ENCODE results near the gene KDM4D. TPM values are rescaled to one million over a fixed set of nuclear protein-coding genes. Genes with fewer than 3 reads are reported as not detected.

Gene KDM4D
- total RNA-seq, 1 donor from 2014 or later: 4.8 TPM

DNA sequence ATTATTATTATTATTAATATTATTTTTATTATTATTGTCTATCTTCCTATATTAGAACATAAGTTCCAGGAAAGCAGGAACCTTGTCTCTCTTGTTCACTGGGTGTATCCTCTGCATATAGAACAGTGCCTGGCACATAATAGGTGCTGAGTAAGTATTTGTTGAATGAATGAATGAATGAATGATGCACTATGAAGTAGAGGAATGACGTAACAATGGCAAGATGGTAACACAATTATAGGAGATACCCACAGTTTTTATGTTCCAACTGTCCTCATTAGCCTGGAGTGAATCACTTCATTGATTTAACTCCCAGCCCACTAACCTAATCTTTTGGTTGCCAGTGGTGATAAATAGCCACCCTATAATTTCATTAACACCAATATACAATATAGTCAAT lies 2.1 kb downstream of the KDM4D start:
- no peak overlapping the region for H3K4me3 ChIP-seq
- no peak overlapping the region for H3K27ac ChIP-seq
- Mint-ChIP-seq H3K36me3 (peaks cover 6% of the 10 kb centered on the region), H3K4me3 (no peak overlapping the region), H3K9me3 (no peaks in the 10 kb centered on the region), H3K4me1 (peaks cover 9% of the 10 kb centered on the region), H3K27me3 (ENCODE audit: insufficient read depth, low read depth) (no peaks in the 10 kb centered on the region), H3K27ac (no peak overlapping the region)
- H3K9me3 ChIP-seq (ENCODE audit: low read depth): no peaks in the 10 kb centered on the region
- DNase-seq (ENCODE audit: low spot score): no peak
- peaks cover 26% of the 10 kb centered on the region for H3F3A ChIP-seq (ENCODE audit: low read depth)
- H2AFZ ChIP-seq (replicated peaks): no peak overlapping the region
- peaks cover 8% of the 10 kb centered on the region for H3K4me1 ChIP-seq
- no peak overlapping the region for H3K9ac ChIP-seq
- TF ChIP-seq EZH2 (IDR thresholded peaks at IDR 0.05): no peak
- no peak for TF ChIP-seq EZH2phosphoT487 (IDR thresholded peaks at IDR 0.05)
- TF ChIP-seq, protein P1, sequence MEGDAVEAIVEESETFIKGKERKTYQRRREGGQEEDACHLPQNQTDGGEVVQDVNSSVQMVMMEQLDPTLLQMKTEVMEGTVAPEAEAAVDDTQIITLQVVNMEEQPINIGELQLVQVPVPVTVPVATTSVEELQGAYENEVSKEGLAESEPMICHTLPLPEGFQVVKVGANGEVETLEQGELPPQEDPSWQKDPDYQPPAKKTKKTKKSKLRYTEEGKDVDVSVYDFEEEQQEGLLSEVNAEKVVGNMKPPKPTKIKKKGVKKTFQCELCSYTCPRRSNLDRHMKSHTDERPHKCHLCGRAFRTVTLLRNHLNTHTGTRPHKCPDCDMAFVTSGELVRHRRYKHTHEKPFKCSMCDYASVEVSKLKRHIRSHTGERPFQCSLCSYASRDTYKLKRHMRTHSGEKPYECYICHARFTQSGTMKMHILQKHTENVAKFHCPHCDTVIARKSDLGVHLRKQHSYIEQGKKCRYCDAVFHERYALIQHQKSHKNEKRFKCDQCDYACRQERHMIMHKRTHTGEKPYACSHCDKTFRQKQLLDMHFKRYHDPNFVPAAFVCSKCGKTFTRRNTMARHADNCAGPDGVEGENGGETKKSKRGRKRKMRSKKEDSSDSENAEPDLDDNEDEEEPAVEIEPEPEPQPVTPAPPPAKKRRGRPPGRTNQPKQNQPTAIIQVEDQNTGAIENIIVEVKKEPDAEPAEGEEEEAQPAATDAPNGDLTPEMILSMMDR (IDR thresholded peaks at IDR 0.05): no peak
- no peaks in the 10 kb centered on the region for H3K27me3 ChIP-seq
- peaks cover 9% of the 10 kb centered on the region for H3K36me3 ChIP-seq
- no peak overlapping the region for H3K4me2 ChIP-seq
- peaks cover 33% of the 10 kb centered on the region for H3K79me2 ChIP-seq (ENCODE audit: low read depth)
- peaks cover 14% of the 10 kb centered on the region for H4K20me1 ChIP-seq (ENCODE audit: low read depth)

DNA sequence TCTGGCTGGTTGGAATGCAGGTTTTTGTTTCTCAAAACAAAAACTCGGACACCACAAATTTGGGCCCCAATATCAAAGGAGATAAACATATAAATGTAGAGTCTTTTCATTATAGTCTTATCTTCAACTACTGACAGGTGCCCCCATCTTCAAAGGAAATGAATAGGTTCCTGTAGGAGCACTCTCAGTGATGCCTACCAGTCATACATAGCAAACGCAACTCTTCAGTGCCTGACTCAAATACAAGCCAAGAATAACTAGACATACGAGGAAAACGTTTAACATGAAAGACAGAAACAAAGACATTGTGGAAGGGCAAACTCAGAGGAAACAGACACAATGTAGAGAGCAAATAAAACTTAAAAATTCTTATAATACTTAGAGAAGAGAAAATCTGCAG lies 13.9 kb downstream of the KDM4D start:
- no peak overlapping the region for H3K4me3 ChIP-seq
- no peak for DNase-seq (ENCODE audit: low spot score)
- no peak overlapping the region for H3K4me2 ChIP-seq
- no peaks in the 10 kb centered on the region for H3K9me3 Mint-ChIP-seq
- no peaks in the 10 kb centered on the region for H3K4me1 Mint-ChIP-seq
- H3K27me3 Mint-ChIP-seq (ENCODE audit: insufficient read depth, low read depth): peaks cover 3% of the 10 kb centered on the region
- H3K79me2 ChIP-seq (ENCODE audit: low read depth): no peaks in the 10 kb centered on the region
- no peak overlapping the region for H3K27ac Mint-ChIP-seq
- no peak overlapping the region for H3K9ac ChIP-seq
- no peaks in the 10 kb centered on the region for H3K9me3 ChIP-seq (ENCODE audit: low read depth)
- H3K36me3 ChIP-seq: no peaks in the 10 kb centered on the region
- no peak overlapping the region for H3K4me3 Mint-ChIP-seq
- H2AFZ ChIP-seq (replicated peaks): no peak overlapping the region
- TF ChIP-seq, protein P1 (IDR thresholded peaks at IDR 0.05): no peak
- TF ChIP-seq EZH2 (IDR thresholded peaks at IDR 0.05): no peak
- no peak for TF ChIP-seq EZH2phosphoT487 (IDR thresholded peaks at IDR 0.05)
- H3K27ac ChIP-seq: no peak overlapping the region
- peaks cover 4% of the 10 kb centered on the region for H3F3A ChIP-seq (ENCODE audit: low read depth)
- H3K27me3 ChIP-seq: peaks cover 22% of the 10 kb centered on the region
- H3K36me3 Mint-ChIP-seq: peaks cover 5% of the 10 kb centered on the region
- no peaks in the 10 kb centered on the region for H4K20me1 ChIP-seq (ENCODE audit: low read depth)
- peaks cover under 1% of the 10 kb centered on the region for H3K4me1 ChIP-seq

DNA sequence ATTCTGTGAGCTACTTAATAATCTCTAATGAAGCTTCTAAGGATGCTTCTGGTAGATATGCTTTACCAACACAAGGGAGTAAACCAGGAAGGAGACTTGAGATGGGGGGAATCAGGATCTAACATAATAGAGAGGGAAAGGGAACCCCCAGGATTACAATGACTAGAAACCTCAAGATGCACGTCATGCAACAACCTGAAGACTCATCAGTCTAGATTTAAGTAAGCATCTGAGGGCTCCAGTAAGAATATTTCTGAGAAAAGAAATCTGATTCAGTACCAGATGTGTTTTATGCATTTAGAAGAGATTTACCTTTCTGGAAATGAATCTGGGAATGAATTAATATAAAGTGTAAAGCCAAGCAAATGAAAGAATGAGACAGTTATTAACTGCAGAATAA lies 15.2 kb downstream of the KDM4D start:
- no peaks in the 10 kb centered on the region for H3K9me3 Mint-ChIP-seq
- no peaks in the 10 kb centered on the region for H3F3A ChIP-seq (ENCODE audit: low read depth)
- H3K4me1 ChIP-seq: peaks cover 8% of the 10 kb centered on the region
- peaks cover 3% of the 10 kb centered on the region for H3K27me3 Mint-ChIP-seq (ENCODE audit: insufficient read depth, low read depth)
- no peak overlapping the region for H3K9ac ChIP-seq
- TF ChIP-seq, protein P1 (IDR thresholded peaks at IDR 0.05): no peak
- no peak for TF ChIP-seq EZH2 (IDR thresholded peaks at IDR 0.05)
- TF ChIP-seq EZH2phosphoT487 (IDR thresholded peaks at IDR 0.05): no peak
- H3K79me2 ChIP-seq (ENCODE audit: low read depth): no peaks in the 10 kb centered on the region
- H2AFZ ChIP-seq (replicated peaks): no peak overlapping the region
- H3K27me3 ChIP-seq: peaks cover 22% of the 10 kb centered on the region
- H3K36me3 Mint-ChIP-seq: peaks cover 5% of the 10 kb centered on the region
- no peak for DNase-seq (ENCODE audit: low spot score)
- no peaks in the 10 kb centered on the region for H3K9me3 ChIP-seq (ENCODE audit: low read depth)
- no peak overlapping the region for H3K4me3 ChIP-seq
- H3K4me3 Mint-ChIP-seq: no peak overlapping the region
- H3K27ac Mint-ChIP-seq: no peak overlapping the region
- no peak overlapping the region for H3K27ac ChIP-seq
- H3K4me1 Mint-ChIP-seq: no peaks in the 10 kb centered on the region
- H3K36me3 ChIP-seq: no peaks in the 10 kb centered on the region
- no peaks in the 10 kb centered on the region for H4K20me1 ChIP-seq (ENCODE audit: low read depth)
- H3K4me2 ChIP-seq: no peak overlapping the region
